Endothelial cell of umbilical vein (primary cell): ENCODE measurements around the gene POLR2H. TPM values are rescaled to one million over a fixed set of nuclear protein-coding genes. Genes with fewer than 3 reads are reported as not detected.
A peak's percentile ranks its signal among the peaks of the same experiment; 100 is the strongest.

Experiments
- BruUV-seq: library from RNA; stranded (reverse); fragments of 400-500 nt; replicated peaks from 2 replicates; lab custom pipeline; 2021; lab: Mats Ljungman, UMichigan
- CTCF ChIA-PET: fragments of 300-600, 350-600 bp; sonication (Branson Sonifier 250); formaldehyde crosslinking; loops from one replicate; lab custom pipeline; 2021; ENCODE audit warnings: antibody characterized with exemption, inconsistent platforms; lab: Charles Lee
- POLR2A ChIA-PET: fragments of 300-600, 350-600 bp; sonication (Branson Sonifier 250); formaldehyde crosslinking; loops from one replicate; lab custom pipeline; 2021; ENCODE audit warnings: antibody characterized with exemption, inconsistent platforms; lab: Charles Lee
- DNase-seq: peaks from one replicate; pipeline ENCODE4 v3.0.0-alpha.2; 2011; ENCODE audit warnings: low read depth, low spot score
- FAIRE-seq: peaks from 2 replicates; lab custom pipeline; 2011; peaks lifted over from hg19 to GRCh38; lab: Jason Lieb, UNC
- H2AFZ ChIP-seq: 2 replicates; pipeline ENCODE4 v1.6.0; 2012; ENCODE audit warnings: low read depth, low read length, control low read depth, inconsistent platforms
- H3K27ac ChIP-seq: 2 replicates; pipeline ENCODE4 v1.5.1; 2011; ENCODE audit warnings: low read depth, mild to moderate bottlenecking, control low read depth, low read length, moderate library complexity; ENCODE audit not compliant: insufficient read depth
- H3K27me3 ChIP-seq, 2 experiments: 2 replicates each; pipeline versions ENCODE4 v1.6.0 to v1.6.1; 2011; ENCODE audit warnings: low read length in 2 of 2, mixed read lengths in 1 of 2; ENCODE audit not compliant: control insufficient read depth in 2 of 2, insufficient read depth in 2 of 2
- H3K36me3 ChIP-seq, 2 experiments: 2 replicates in 1 of 2; 3 replicates in 1 of 2; pipeline ENCODE4 v1.5.1; 2011; ENCODE audit warnings: low read length in 2 of 2, mild to moderate bottlenecking in 1 of 2, moderate library complexity in 1 of 2; ENCODE audit not compliant: control insufficient read depth in 2 of 2, insufficient read depth in 2 of 2; ENCODE audit errors: extremely low read depth in 1 of 2
- H3K4me1 ChIP-seq: 3 replicates; pipeline ENCODE4 v1.5.1; 2011; ENCODE audit warnings: mild to moderate bottlenecking, low read length; ENCODE audit not compliant: control insufficient read depth, insufficient read depth; ENCODE audit errors: extremely low read depth
- H3K4me2 ChIP-seq: 2 replicates; pipeline ENCODE4 v1.6.1; 2011; ENCODE audit warnings: low read length, control low read depth, mixed read lengths; ENCODE audit not compliant: insufficient read depth
- H3K4me3 ChIP-seq, 3 experiments: fragments of 200-600 bp in 1 of 3; sonication (generic), shearing (Covaris generic) in 1 of 3; replicated peaks in 1 of 3; 2 replicates each; pipeline ENCODE4 v1.5.1; 2011 to 2016; ENCODE audit warnings: control low read depth in 3 of 3, low read length in 3 of 3, mild to moderate bottlenecking in 2 of 3, inconsistent platforms in 1 of 3, low read depth in 1 of 3, moderate library complexity in 1 of 3; ENCODE audit not compliant: insufficient read depth in 1 of 3
- H3K79me2 ChIP-seq: 2 replicates; pipeline ENCODE4 v1.6.0; 2012; ENCODE audit warnings: low read length, inconsistent platforms; ENCODE audit not compliant: control insufficient read depth, insufficient read depth
- H3K9ac ChIP-seq: replicated peaks from 2 replicates; pipeline ENCODE3; 2011; ENCODE audit warnings: low read length, control low read depth; ENCODE audit not compliant: insufficient read depth; ENCODE audit errors: extremely low read depth
- H3K9me1 ChIP-seq: replicated peaks from 3 replicates; pipeline ENCODE4 v1.6.0; 2011; ENCODE audit warnings: mild to moderate bottlenecking, low read length; ENCODE audit not compliant: control insufficient read depth, insufficient read depth; ENCODE audit errors: extremely low read depth
- H3K9me3 ChIP-seq: replicated peaks from 2 replicates; pipeline ENCODE4 v1.5.1; 2012; ENCODE audit warnings: low read length, inconsistent platforms; ENCODE audit not compliant: control insufficient read depth, insufficient read depth
- H4K20me1 ChIP-seq: replicated peaks from 2 replicates; pipeline ENCODE3; 2011; ENCODE audit warnings: mild to moderate bottlenecking, low read length; ENCODE audit not compliant: control insufficient read depth, insufficient read depth; ENCODE audit errors: extremely low read depth
- CTCF ChIP-seq, 2 donors: IDR thresholded peaks; 1 replicate in 1 of 2; 2 replicates in 1 of 2; pipeline ENCODE4 v1.5.1; 2011; ENCODE audit warnings: low read length in 2 of 2, mild to moderate bottlenecking in 2 of 2, moderate library complexity in 2 of 2, control low read depth in 1 of 2, inconsistent platforms in 1 of 2, low read depth in 1 of 2; ENCODE audit not compliant: insufficient read depth in 1 of 2; ENCODE audit errors: extremely low read depth in 1 of 2
- EZH2 ChIP-seq: IDR thresholded peaks from 2 replicates; pipeline ENCODE4 v1.6.1; 2012; ENCODE audit warnings: borderline replicate concordance, low read depth, mild to moderate bottlenecking, moderate library complexity, low read length, inconsistent platforms; ENCODE audit not compliant: severe bottlenecking
- MAX ChIP-seq: IDR thresholded peaks from 2 replicates; pipeline ENCODE4 v1.6.1; 2011; ENCODE audit not compliant: insufficient read depth, insufficient read length
- MYC ChIP-seq: IDR thresholded peaks from one replicate; pipeline ENCODE4 v1.6.1; 2011; ENCODE audit warnings: mild to moderate bottlenecking, low read depth, low read length
- POLR2A ChIP-seq: IDR thresholded peaks from 2 replicates; pipeline ENCODE4 v1.6.1; 2012; ENCODE audit warnings: low read depth, mild to moderate bottlenecking, control low read depth, low read length
- POLR2AphosphoS5 ChIP-seq: IDR thresholded peaks from 2 replicates; pipeline ENCODE4 v1.6.1; 2012; ENCODE audit warnings: low read depth, mild to moderate bottlenecking, control low read depth, low read length, moderate library complexity; ENCODE audit not compliant: insufficient read depth
- dilution Hi-C: fragments of 300-500 bp; cut with MboI; formaldehyde crosslinking; loops from one replicate; pipeline ENCODE4 v1.15.0; 2019; ENCODE audit warnings: low sequenced_read_pairs; ENCODE audit not compliant: extremely low pct_ligation_motif_present
- intact Hi-C: fragments of 100-400 bp; cut with micrococcal nuclease; formaldehyde crosslinking; loops from one replicate; pipeline ENCODE4 v1.10.0; 2022
- polyA plus RNA-seq, 4 experiments: library from polyadenylated mRNA; depleted of rRNA in 3 of 4; stranded (reverse) in 3 of 4; unstranded in 1 of 4; fragments of >200 nt; gene quantifications; 2 replicates each; pipeline versions ENCODE4 v1.2.1 to v1.2.3, GENCODE V29; 2011 to 2012; ENCODE audit warnings: missing spikeins in 1 of 4
- total RNA-seq: library from RNA; stranded (reverse); gene quantifications from 2 replicates; pipeline ENCODE4 v1.2.3, GENCODE V29; 2021

Gene POLR2H
- total and polyA plus RNA-seq, 2 donors (not counting 3 experiments of a cell fraction or from before 2014, with no cell fraction given), result 89.0 to 276 TPM

- H3K9me1 ChIP-seq, result no peaks in the 10 kb centered on the region
- BruUV-seq, result no TSS peak
- TF ChIP-seq CTCF (IDR thresholded peaks at IDR 0.05; ENCODE audit: extremely low read depth in 1 of 2, insufficient read depth in 1 of 2, low read depth in 1 of 2, low read length in 2 of 2), result no peak
- TF ChIP-seq POLR2A, result no peak
- peak; percentile 25 for TF ChIP-seq POLR2AphosphoS5
- TF ChIP-seq EZH2, result no peak
- no peak for TF ChIP-seq MYC
- no peak for TF ChIP-seq MAX
- H2AFZ ChIP-seq, result no peak overlapping the region
- no peaks in the 10 kb centered on the region for H4K20me1 ChIP-seq
- DNase-seq, result no peak
- no peak overlapping the region for H3K4me3 ChIP-seq
- no peak for FAIRE-seq
- CTCF ChIA-PET, result no interaction called here
- intact Hi-C loops (loop anchor here (2.0 to 10.0 kb wide), 2 partner anchors 35 to 1601 kb away; partner anchors contain the start of genes PSMD2 and TRA2B), dilution Hi-C loops (no loop called here)
- H3K9ac ChIP-seq, result peak overlapping the region; percentile 81
- H3K27ac ChIP-seq, result peak overlapping the region; percentile 99
- peaks cover 70% of the 10 kb centered on the region for H3K4me1 ChIP-seq
- H3K9me3 ChIP-seq, result no peaks in the 10 kb centered on the region
- H3K4me2 ChIP-seq, result no peak overlapping the region
- POLR2A ChIA-PET, result no interaction called here
- peaks cover 36% of the 10 kb centered on the region for H3K79me2 ChIP-seq
- H3K36me3 ChIP-seq, result peaks cover 27 to 31% of the 10 kb centered on the region in 2 experiments
- no peaks in the 10 kb centered on the region for H3K27me3 ChIP-seq
Measured at GRCh38 chr3:184333700-184334099, 27.8 kb upstream of the POLR2H start.
